Prostate gland (tissue), 2 donors: ENCODE measurements around the gene DHDH.

ENCODE experiments used
- CTCF ChIP-seq, 4 experiments: fragments of 200-600 bp in 2 of 4; fragments of 450-650 bp in 2 of 4; sonication (generic) in 2 of 4; IDR thresholded peaks; 1 replicate in 3 of 4; 2 replicates in 1 of 4; pipeline ENCODE4 v1.5.1; 2016 to 2019; ENCODE audit warnings: antibody characterized with exemption in 4 of 4, mild to moderate bottlenecking in 2 of 4, moderate library complexity in 2 of 4
- POLR2A ChIP-seq: fragments of 450-650 bp; IDR thresholded peaks from one replicate; pipeline ENCODE4 v1.6.1; 2016; ENCODE audit warnings: antibody characterized with exemption, mild to moderate bottlenecking
- POLR2AphosphoS5 ChIP-seq: sonication (generic); formaldehyde crosslinking; IDR thresholded peaks from one replicate; pipeline ENCODE4 v1.6.1; 2017; ENCODE audit warnings: antibody characterized with exemption

DNA sequence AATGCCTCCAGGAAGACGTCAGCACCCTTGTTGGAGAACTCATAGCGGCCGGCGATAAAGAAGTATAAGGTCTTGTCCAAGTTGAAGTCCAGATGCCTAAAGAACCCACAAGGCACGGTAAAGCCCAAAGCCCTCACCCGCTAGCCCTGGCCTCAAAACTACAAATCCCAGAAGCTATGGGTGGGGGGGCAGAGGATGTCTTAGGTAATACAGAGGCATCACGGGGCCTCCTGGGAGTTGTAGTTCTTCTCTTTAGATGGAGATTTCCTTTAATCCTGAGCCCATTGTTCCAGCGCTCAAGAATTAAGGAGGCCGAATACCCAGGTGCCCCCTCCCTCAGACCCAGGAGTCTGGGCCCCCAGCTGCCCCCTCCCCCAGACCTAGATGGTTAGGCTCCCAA is 48.8 kb downstream of the DHDH start:
- TF ChIP-seq CTCF (IDR thresholded peaks at IDR 0.05) (no peak), POLR2A (no peak), POLR2AphosphoS5 (no peak)
